IMR-90 (cell line): ENCODE data around the gene ZNF440. TPM values are rescaled to one million over a fixed set of nuclear protein-coding genes. Genes with fewer than 3 reads are reported as not detected.

Experiments
- CHD1 ChIP-seq: IDR thresholded peaks from 2 replicates; pipeline ENCODE4 v1.6.1; 2012; ENCODE audit warnings: low read depth, low read length, improper control_type of control experiment
- MXI1 ChIP-seq: IDR thresholded peaks from 2 replicates; pipeline ENCODE4 v1.6.1; 2012; ENCODE audit warnings: low read depth, mild to moderate bottlenecking, low read length, moderate library complexity, borderline replicate concordance
- POLR2A ChIP-seq: IDR thresholded peaks from 2 replicates; pipeline ENCODE4 v1.6.1; 2012; ENCODE audit warnings: mild to moderate bottlenecking, low read depth, low read length
- RFX5 ChIP-seq: IDR thresholded peaks from 2 replicates; pipeline ENCODE4 v1.8.0; 2012; ENCODE audit warnings: low read depth, mild to moderate bottlenecking, low read length, moderate library complexity
- SMC3 ChIP-seq: fragments of 150-350 bp; IDR thresholded peaks from 2 replicates; pipeline ENCODE4 v1.6.1; 2016; ENCODE audit warnings: low read depth, mild to moderate bottlenecking, antibody characterized with exemption, low read length, moderate library complexity
- polyA plus RNA-seq, 3 experiments: library from polyadenylated mRNA; depleted of rRNA; stranded (reverse); fragments of >200 nt; gene quantifications; 2 replicates each; pipeline ENCODE4 v1.2.3, GENCODE V29; 2012; ENCODE audit warnings: low replicate concordance in 1 of 3
- total RNA-seq: library from RNA; depleted of rRNA; stranded (reverse); fragments of >200 nt; gene quantifications from 2 replicates; pipeline ENCODE4 v1.2.3, GENCODE V29; 2012

Gene ZNF440
- total and polyA plus RNA-seq, 2 of the 4 experiments (the other 2 are of a cell fraction) = 2.8 to 8.4 TPM

DNA sequence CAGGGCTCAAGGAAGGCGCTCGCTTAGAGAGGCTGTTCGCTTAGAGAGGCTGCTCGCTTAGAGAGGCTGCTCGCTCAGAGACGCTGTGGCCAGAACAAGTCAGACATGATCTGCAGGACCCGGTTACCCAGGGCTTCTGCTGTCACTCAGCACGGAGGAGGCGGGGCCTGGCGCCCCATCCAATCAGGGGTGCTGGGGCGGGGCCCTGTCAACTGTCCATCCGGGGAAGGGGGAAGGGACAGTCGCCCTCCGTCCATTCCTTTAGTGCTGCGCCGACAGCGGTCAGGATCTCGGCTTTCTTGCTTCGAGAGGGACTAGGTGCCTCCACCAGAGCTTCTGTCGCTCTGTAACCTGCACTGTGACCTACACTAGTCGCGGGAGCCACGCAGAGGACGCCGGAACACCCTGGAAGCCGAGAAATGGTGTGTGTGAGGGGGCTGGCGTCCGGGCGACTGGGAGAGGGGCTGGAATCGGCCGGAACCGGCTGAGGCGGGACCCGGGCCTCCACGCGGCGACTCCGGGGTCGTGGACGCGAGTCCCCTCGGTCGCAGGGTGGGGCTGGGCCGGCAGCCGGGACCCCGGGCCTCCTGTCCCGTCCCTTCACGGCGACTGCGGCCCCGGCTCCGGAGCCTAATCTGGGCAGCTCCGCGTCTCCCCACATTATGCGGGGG is at the start of gene ZNF440 (continued):
- TF ChIP-seq SMC3 (no peak), RFX5 (no peak), POLR2A (peak; percentile 67; the same call in 1 of the 2 replicates), MXI1 (no peak), CHD1 (no peak)
